DOHH2 (cell line): Measurements from ENCODE around the gene ITGA2.

ENCODE experiments used
- H3F3A ChIP-seq: fragments of 200-600 bp; sonication (generic), shearing (Covaris generic); 2 replicates; pipeline ENCODE4 v1.6.0; 2016; ENCODE audit warnings: antibody characterized with exemption, mild to moderate bottlenecking; ENCODE audit not compliant: control insufficient read depth, insufficient read depth
- H3K27ac ChIP-seq: fragments of 200-600 bp; sonication (generic); 2 replicates; pipeline ENCODE4 v1.5.1; 2014; ENCODE audit warnings: low read depth, mild to moderate bottlenecking, low read length, moderate library complexity
- H3K27me3 ChIP-seq: fragments of 200-600 bp; sonication (generic); 2 replicates; pipeline ENCODE4 v1.6.1; 2014; ENCODE audit warnings: mild to moderate bottlenecking, low read length, mixed read lengths; ENCODE audit not compliant: control insufficient read depth
- H3K36me3 ChIP-seq: fragments of 200-600 bp; sonication (generic); 2 replicates; pipeline ENCODE4 v1.6.1; 2014; ENCODE audit warnings: mild to moderate bottlenecking, low read length, moderate library complexity, mixed read lengths; ENCODE audit not compliant: control insufficient read depth
- H3K4me1 ChIP-seq: fragments of 200-600 bp; sonication (generic); 2 replicates; pipeline ENCODE4 v1.6.1; 2014; ENCODE audit warnings: mild to moderate bottlenecking, low read length, mixed read lengths; ENCODE audit not compliant: control insufficient read depth
- H3K4me2 ChIP-seq: fragments of 200-600 bp; sonication (generic); 2 replicates; pipeline ENCODE4 v1.6.0; 2014; ENCODE audit warnings: mild to moderate bottlenecking, low read length, moderate library complexity
- H3K4me3 ChIP-seq: fragments of 200-600 bp; sonication (generic); 2 replicates; pipeline ENCODE4 v1.5.1; 2014; ENCODE audit warnings: mild to moderate bottlenecking, low read length, mixed read lengths
- H3K79me2 ChIP-seq: fragments of 200-600 bp; sonication (generic); 2 replicates; pipeline ENCODE4 v1.6.1; 2014; ENCODE audit warnings: mild to moderate bottlenecking, low read length, mixed read lengths; ENCODE audit not compliant: control insufficient read depth
- H3K9me2 ChIP-seq: fragments of 200-600 bp; sonication (generic); replicated peaks from 2 replicates; pipeline ENCODE4 v1.6.1; 2014; ENCODE audit warnings: mild to moderate bottlenecking, low read length, mixed read lengths; ENCODE audit not compliant: control insufficient read depth
- H3K9me3 ChIP-seq: fragments of 200-600 bp; sonication (generic); 2 replicates; pipeline ENCODE4 v1.6.1; 2014; ENCODE audit warnings: antibody characterized with exemption, low read length, mixed read lengths; ENCODE audit not compliant: control insufficient read depth, insufficient read depth
- H4K20me1 ChIP-seq: fragments of 200-600 bp; sonication (generic); 2 replicates; pipeline ENCODE4 v1.6.0; 2014; ENCODE audit warnings: low read depth, mild to moderate bottlenecking, antibody characterized with exemption, low read length, moderate library complexity; ENCODE audit not compliant: control insufficient read depth, insufficient read depth
- EZH2phosphoT487 ChIP-seq: fragments of 200-600 bp; sonication (generic); IDR thresholded peaks from 2 replicates; pipeline ENCODE4 v1.6.1; 2017; ENCODE audit warnings: borderline replicate concordance, mild to moderate bottlenecking, antibody characterized with exemption, low read length, moderate library complexity, mixed read lengths
- TF ChIP-seq, protein P1 (sequence below): fragments of 200-600 bp; sonication (generic); IDR thresholded peaks from one replicate; pipeline ENCODE4 v1.5.1; 2014; ENCODE audit warnings: antibody characterized with exemption, mild to moderate bottlenecking, low read depth, low read length; ENCODE audit not compliant: poor library complexity, severe bottlenecking

ITGA2 gene

GRCh38 chr5:53019320-53019719 is 30.2 kb downstream of the ITGA2 start:
- H3F3A ChIP-seq = no peaks in the 10 kb centered on the region
- H3K27me3 ChIP-seq = no peaks in the 10 kb centered on the region
- H3K4me1 ChIP-seq = no peaks in the 10 kb centered on the region
- no peak overlapping the region for H3K4me2 ChIP-seq
- H3K4me3 ChIP-seq = no peak overlapping the region
- no peaks in the 10 kb centered on the region for H3K9me2 ChIP-seq
- no peak overlapping the region for H3K27ac ChIP-seq
- no peak for TF ChIP-seq EZH2phosphoT487
- TF ChIP-seq, protein P1, sequence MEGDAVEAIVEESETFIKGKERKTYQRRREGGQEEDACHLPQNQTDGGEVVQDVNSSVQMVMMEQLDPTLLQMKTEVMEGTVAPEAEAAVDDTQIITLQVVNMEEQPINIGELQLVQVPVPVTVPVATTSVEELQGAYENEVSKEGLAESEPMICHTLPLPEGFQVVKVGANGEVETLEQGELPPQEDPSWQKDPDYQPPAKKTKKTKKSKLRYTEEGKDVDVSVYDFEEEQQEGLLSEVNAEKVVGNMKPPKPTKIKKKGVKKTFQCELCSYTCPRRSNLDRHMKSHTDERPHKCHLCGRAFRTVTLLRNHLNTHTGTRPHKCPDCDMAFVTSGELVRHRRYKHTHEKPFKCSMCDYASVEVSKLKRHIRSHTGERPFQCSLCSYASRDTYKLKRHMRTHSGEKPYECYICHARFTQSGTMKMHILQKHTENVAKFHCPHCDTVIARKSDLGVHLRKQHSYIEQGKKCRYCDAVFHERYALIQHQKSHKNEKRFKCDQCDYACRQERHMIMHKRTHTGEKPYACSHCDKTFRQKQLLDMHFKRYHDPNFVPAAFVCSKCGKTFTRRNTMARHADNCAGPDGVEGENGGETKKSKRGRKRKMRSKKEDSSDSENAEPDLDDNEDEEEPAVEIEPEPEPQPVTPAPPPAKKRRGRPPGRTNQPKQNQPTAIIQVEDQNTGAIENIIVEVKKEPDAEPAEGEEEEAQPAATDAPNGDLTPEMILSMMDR = no peak
- H3K36me3 ChIP-seq = no peaks in the 10 kb centered on the region
- no peaks in the 10 kb centered on the region for H3K9me3 ChIP-seq
- H4K20me1 ChIP-seq = no peaks in the 10 kb centered on the region
- H3K79me2 ChIP-seq = no peaks in the 10 kb centered on the region

DNA sequence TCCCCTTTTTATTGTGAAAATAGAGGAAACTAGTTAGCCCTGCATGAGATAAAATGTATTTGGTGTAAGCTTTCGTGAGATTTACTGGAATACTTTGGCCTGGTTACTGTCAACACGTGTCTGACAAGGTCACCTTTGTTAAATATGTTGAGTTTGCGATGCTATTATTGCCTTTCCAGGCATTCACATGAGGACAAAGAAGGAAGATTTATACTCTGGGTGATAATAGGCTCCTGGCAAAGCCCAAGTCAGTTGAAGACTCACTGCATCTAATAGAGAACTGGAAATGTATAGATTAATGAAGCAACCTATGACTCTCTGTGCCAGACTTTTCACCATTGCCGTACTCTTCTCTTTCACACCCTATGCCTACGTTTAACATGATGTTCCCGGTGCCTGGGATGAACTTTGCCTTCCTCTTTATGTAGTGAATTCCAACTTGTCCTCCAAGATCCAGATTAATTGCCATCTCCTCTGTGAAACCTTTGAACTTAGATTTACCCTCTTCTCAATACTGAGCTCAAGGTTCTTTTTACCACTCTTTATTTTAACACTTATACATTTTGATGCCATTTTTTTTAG is 33.9 kb downstream of the ITGA2 start:
- H3K79me2 ChIP-seq = no peaks in the 10 kb centered on the region
- TF ChIP-seq, protein P1 = no peak
- TF ChIP-seq EZH2phosphoT487 = no peak
- no peaks in the 10 kb centered on the region for H3K9me3 ChIP-seq
- no peak overlapping the region for H3K4me2 ChIP-seq
- H3K36me3 ChIP-seq = no peaks in the 10 kb centered on the region
- H3K9me2 ChIP-seq = no peaks in the 10 kb centered on the region
- no peak overlapping the region for H3K4me3 ChIP-seq
- H4K20me1 ChIP-seq = no peaks in the 10 kb centered on the region
- no peak overlapping the region for H3K27ac ChIP-seq
- H3K27me3 ChIP-seq = no peaks in the 10 kb centered on the region
- H3K4me1 ChIP-seq = no peaks in the 10 kb centered on the region
- H3F3A ChIP-seq = no peaks in the 10 kb centered on the region

DNA sequence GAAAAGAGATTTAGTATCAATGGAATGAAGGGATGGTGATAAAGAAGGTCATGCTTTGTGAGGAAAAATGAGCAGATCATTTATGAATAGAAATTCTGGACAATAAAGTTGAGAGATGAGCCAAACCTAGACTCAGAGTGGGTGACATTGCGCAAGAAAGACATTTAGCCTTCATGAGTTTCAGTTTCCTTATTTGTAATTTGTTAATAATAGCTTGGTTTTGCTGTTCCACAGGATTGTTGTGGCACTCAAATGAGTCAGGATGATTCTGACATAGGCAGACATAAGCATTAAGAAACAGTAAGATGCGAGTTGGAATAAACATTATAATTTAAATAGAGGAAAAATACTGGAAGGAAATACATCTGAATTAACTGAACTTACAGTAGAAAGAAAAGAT is 34.8 kb downstream of the ITGA2 start:
- Histone ChIP-seq H4K20me1 (no peaks in the 10 kb centered on the region), H3K27ac (no peak overlapping the region), H3K79me2 (no peaks in the 10 kb centered on the region), H3K4me2 (no peak overlapping the region), H3K27me3 (no peaks in the 10 kb centered on the region), H3K36me3 (no peaks in the 10 kb centered on the region), H3K9me3 (no peaks in the 10 kb centered on the region), H3K9me2 (no peaks in the 10 kb centered on the region), H3K4me1 (no peaks in the 10 kb centered on the region), H3F3A (no peaks in the 10 kb centered on the region), H3K4me3 (no peak overlapping the region)
- TF ChIP-seq EZH2phosphoT487 = no peak
- TF ChIP-seq, protein P1 = no peak

DNA sequence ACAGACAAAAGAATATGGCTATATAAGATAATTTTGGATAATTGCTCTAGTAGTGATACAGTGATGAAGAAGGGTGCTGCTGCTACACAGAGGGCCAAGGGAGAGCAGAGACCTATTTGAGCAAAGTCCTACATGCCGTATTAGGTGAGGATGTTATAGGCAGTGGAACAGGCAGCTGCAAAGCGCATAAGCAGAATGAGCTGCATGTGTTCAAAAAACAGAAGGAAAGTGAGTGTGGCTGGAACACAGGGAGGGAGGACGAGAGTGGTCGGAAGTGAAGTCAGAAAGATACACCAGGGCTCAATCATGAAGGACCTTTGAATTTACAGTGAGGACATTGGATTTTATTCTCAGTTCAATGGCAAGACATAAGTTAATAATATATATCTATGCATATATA is 35.4 kb downstream of the ITGA2 start:
- Histone ChIP-seq H3K4me1 (no peaks in the 10 kb centered on the region), H4K20me1 (no peaks in the 10 kb centered on the region), H3K36me3 (no peaks in the 10 kb centered on the region), H3K9me3 (no peaks in the 10 kb centered on the region), H3K4me3 (no peak overlapping the region), H3K4me2 (no peak overlapping the region), H3K27me3 (no peaks in the 10 kb centered on the region), H3K9me2 (no peaks in the 10 kb centered on the region), H3F3A (no peaks in the 10 kb centered on the region), H3K79me2 (no peaks in the 10 kb centered on the region), H3K27ac (no peak overlapping the region)
- TF ChIP-seq, protein P1 = no peak
- no peak for TF ChIP-seq EZH2phosphoT487
